ELF-1 (cell line): ENCODE results near the gene GPR142.
A peak's percentile ranks its signal among the peaks of the same experiment; 100 is the strongest.
"Not testable (repeated sequence)": the region's sequence is repeated elsewhere in the genome, so short reads cannot be mapped to it uniquely, and the experiment has no call there.

Experiments used
- DNase-seq: peaks from one replicate; pipeline ENCODE4 v3.0.0-alpha.2; 2016; ENCODE audit warnings: low read depth, low spot score

GPR142 gene

DNA sequence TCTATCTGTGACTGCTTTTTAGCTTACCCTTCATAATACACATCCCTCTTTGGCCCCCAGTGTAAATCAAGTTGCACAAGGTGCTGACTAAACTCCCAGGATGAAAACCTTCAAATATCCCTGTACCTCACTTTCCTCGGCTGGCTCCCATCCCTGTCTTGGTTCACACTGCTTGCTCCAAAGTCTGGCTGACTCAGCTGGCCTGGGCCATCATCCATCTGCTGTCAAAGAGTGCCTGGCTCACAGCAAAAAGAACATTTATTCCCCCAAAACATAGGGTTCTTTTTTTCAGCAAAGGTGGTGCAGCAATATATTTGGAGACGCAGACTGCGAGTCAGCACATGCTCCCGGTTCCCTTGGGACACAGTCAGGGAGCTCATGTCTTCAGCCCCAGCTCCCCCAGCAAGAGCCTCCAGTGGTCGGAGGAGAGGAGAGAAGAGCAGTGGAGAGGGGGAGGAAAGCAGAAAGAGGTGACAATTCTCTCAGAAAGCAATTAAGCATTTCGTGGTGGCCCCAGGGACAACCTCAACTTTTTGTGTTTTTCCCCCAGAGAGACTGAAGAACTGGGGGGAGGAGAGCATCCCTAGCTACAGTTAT is 26.1 kb downstream of the GPR142 start:
- no peak for DNase-seq

DNA sequence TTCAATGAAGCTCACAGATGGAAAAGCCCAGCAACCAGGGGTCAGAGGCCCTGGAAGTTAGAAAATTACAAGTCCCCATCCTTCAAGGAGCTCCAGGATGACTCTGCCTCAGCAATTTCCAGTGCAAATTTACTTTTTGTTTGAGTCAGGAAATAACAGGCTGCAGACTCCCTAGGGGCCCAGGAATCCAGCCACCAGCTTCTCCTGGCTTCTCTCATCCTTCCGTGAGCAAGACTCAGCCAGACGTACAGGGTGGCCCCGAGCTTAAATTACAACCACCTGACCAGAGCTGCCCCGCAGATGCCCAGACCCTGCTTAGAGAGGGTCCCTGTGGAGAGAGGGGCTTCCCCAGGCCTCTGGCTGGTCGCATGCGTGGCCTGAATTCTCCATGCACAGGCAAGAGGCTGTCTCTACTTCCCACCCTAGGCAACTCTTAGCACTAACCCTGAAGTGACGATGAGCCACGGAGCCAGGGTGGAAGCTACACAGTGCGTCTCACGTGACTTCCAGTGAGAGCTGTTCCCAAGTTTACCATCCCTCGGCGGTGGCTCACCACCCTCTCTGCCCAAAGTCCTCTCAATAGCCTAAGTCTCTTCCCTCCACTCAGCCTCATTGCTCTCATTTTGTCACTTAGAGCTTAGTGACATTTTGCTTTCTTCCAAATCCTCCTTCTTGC is 27.1 kb downstream of the GPR142 start:
- no peak for DNase-seq

DNA sequence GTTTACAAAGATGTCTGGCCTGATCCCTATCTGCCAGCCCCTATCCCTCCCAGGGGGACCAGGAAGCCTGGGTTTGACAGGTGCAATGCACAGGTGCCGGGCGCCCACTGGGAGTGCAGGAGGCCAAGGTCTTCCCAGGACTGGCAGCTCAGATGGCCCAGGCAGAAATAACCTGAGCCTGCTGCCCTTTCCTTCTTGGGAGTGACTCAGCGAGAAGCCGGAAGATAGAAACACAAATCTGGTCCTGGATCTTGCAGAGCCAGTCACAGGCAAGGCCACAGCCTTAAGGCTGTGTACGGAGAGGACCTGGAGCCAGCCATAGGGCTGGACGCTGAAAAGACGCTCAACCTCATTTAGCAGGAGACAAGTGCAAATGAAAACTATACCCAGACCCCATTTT is 27.7 kb downstream of the GPR142 start:
- peak; percentile 51 for DNase-seq

DNA sequence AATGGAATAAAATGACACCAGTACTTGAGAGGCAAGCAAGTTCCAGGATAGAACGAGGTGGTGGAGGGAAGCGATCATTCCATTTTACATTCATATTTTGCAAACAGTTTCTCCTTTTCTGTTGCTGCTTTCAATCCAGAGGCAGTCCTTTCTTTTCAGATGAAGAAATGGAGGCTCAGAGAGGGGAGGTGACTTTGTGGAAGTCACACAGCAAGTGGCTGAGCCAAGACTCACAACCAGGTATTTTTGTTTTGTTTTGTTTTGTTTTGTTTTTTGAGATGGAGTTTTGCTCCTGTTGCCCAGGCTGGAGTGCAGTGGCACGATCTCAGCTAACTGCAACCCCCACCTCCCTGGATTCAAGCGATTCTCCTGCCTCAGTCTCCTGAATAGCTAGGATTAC is 29.3 kb downstream of the GPR142 start:
- no peak for DNase-seq

DNA sequence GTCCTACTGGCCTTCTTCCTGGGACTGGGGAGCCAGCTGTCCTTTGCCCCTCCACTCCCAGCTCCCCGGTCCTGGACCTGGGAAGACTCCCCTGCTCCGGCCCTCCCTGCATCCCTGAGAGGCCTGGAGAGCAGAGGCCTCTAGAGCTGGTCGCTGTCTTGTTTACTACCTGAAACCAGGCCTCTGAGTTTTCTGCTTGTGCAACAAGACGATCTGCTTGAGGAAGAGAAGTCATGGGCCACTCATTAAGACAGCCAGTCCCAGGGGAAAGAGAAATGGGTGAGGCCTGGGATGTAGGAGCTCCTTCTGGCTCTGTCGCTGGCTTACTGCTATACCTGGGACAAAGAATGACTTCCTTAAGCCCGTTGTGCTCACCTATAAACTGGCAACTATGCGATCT is 34.7 kb downstream of the GPR142 start:
- no peak for DNase-seq

DNA sequence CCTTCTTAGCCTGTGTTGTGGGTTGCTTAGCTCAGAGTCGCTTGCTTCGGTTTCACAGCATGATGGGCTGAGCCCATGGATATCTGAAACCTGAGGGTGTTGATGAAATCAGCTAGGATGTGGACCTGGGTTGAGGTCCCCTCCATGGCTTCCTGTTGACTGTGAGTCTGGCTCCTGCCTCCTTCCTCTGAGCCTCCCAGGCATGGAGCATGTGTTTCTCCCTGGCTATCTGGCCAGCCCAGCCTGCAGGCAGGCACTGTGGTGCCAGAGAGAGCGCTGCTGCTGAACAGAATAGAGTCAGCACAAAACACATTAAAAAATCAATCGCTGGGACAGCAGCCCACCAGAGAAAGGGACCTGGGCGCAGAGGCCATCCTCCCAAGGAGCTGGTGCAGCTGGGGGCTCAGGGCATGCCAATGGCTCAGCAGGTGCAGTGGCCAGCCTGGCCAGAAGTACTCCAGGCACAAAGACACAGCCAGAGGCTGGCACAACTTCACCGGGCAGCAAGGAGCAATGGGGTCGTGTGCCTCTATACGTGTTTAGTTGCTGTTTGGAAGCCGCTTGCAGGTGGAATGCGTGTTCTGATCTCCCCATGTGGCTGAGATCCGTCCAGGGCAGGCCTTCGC is 36.3 kb downstream of the GPR142 start:
- DNase-seq, result peak; percentile 35

DNA sequence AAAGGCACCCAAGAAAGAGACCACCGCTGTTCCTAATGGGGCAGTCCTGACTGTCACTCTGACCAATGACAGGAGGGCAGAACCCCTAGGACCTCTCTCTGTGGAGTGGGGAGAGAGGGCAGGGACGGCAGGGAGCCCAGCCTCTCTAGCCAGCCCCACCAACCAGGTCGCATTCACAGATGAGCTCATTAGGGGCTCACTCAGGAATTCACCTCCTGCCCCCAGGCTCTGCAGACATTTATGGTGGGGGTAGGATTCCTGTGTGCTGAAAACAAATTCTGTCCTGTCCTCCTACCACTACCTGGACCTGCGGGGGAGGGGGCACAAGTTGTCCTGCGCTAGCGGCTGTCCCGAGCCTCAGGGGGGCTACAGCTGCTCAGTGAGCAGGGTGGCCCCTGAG is 36.9 kb downstream of the GPR142 start:
- DNase-seq, result peak; percentile 91

DNA sequence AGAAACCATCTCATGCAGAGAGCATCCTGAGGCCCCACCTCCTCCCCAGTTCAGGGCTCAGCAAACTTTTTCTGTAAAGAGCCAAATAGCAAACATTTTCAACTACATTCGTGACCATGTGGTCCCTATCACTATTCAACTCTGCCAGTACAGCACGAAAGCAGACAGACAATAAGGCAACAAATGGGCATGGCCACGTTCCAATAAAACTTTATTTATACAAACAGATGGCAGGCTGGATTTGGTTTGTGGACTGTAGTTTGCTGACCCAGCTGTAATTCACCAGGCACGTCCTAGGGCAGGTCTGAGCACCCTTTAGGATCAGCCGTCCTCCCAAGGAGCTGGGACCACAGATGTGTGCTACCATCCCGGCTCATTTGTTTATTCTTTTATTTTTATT is 37.5 kb downstream of the GPR142 start:
- no peak for DNase-seq

DNA sequence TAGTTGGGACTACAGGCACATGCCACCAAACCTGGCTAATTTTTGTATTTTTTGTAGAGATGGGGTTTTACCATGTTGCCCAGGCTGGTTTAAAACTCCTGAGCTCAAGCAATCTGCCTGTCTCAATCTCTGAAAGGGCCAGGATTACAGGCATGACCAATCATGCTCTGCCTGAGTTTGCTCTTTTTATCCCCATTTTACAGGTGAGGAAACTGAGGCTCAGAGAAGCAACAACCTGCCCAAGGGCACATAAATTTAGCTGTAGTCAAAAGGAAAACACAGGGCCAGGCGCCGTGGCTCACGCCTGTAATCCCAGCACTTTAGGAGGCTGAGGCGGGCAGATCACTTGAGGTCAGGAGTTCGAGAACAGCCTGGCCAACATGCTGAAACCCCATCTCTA is 38.0 kb downstream of the GPR142 start:
- not testable (repeated sequence) for DNase-seq

DNA sequence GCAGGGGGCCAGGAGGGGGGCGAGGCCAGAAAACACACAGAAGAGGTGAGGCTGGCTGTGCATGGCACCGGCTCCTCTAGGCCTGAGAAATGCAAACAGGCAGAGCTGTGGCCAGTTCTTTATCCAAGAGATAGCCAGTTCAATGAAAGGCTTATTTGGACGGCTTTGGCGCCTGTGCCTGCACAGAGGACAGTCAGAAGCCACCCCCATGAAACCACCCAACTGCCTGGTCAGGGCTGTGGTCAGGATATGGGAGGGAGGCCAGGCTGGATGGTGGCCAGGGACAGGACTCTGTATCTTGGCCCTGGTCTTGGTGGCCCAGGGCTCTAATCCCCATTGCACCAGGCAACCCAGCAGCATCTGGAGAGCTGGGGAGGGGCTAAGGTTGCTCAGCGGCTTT is 40.1 kb downstream of the GPR142 start:
- no peak for DNase-seq

DNA sequence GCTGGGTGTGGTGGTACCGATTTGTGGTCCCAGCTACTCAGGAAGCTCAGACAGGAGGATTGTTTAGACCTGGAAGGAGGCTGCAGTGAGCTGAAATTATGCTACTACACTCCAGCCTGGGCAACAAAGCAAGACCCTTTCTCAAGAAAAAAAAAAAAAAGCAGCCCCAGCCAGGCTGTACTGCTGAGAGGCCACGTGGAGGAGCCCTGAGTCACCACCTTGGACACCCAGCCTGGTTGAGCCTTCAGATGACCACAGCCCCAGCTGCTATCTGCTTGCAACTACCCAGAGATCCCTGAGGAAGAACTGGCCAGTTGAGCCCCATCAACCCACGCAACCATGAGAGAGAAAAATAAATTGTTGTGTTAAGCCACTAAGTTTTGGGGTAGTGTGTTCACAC is 41.0 kb downstream of the GPR142 start:
- peak; percentile 63 for DNase-seq

DNA sequence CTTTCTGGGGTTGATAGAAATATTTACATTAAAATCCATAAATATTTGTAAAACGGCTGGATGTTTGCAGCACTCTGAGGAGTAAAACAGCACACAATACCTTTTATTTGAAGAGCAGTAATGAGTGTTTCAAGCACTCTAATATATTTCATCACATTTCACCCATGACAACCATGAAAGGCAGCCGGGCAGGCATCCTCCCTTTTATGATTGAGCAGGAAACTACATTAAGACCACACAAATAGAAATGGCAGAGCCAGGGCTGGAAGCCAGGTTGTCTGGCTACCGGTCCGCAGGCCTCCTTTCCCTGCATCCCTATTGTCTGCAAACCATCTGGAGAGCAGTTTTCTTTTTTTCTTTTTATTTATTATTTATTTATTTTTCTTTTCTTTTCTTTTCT is 41.5 kb downstream of the GPR142 start:
- no peak for DNase-seq

DNA sequence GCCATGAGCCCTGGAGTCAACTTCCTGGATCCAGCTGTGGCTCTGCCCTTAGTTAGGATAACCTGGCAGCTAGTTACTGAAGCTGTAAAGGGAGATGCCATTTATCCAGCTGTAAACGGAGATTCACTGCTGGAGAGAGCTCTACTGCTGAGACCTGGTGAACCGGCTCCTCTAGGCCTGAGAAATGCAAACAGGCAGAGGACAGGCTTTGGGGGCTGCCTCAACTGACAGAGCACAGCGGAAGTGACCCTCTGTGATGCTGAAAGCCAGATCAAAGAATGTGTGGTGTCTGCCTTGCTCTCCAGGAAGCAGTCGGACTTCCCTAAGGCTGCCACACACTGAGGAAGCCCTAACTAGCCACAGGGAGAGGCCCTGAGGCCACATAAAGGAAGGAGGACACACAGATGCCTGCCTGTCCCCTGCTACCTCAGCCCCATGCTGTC is 42.7 kb downstream of the GPR142 start:
- peak; percentile 90 for DNase-seq

DNA sequence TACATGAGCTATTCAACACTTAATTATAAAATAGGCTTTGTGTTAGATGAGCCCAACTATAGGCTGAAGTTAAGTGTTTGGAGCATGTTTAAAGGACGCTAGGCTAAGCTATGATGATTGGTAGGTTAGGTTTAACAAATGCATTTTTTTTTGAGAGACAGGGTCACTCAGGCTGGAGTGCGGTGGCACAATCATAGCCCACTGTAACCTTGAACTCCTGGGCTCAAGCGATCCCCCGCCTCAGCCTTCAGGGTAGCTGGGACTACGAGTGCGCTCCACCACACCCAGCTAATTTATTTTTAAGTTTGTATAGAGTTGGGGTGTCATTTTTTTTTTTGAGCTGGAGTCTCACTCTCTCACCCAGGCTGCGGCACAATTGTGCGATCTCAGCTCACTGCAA is 45.3 kb downstream of the GPR142 start:
- no peak for DNase-seq

DNA sequence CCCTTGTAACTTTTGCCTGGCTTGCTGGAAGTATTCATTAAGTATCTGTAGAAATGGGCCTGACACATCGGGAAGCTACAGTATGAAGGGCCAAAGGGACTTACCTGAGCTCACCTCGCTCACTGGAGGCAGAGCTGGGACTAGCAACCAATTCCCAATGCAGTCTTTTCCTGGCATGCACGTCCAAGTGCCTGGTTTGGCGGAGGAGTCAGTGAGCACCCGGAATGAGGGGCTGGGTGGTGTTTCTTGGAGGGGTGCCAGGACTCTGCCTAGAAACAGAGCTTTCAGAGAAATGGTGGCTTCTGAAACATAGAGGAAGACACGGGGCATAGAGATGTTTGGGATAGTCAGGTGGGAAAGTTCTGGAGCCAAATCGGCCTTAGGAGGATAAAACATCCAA is 46.2 kb downstream of the GPR142 start:
- no peak for DNase-seq

DNA sequence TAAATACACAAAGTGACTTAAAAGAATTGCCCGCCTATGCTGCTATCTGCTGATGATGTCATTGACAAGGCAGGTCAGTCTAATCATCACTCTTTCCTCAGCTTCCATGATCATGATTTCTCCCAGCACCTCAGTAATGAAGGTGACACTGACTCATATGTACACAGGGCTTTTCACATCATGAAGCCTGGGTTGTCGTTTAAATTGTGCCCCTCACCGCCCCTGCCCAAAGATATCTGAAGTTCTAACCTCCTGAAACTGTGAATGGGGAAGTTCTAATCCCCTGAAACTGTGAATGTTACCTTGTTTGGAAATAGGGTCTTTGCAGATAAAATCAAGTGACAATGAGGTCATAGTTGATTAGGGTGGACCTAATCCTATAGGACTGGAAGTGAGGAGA is 47.2 kb downstream of the GPR142 start:
- no peak for DNase-seq

DNA sequence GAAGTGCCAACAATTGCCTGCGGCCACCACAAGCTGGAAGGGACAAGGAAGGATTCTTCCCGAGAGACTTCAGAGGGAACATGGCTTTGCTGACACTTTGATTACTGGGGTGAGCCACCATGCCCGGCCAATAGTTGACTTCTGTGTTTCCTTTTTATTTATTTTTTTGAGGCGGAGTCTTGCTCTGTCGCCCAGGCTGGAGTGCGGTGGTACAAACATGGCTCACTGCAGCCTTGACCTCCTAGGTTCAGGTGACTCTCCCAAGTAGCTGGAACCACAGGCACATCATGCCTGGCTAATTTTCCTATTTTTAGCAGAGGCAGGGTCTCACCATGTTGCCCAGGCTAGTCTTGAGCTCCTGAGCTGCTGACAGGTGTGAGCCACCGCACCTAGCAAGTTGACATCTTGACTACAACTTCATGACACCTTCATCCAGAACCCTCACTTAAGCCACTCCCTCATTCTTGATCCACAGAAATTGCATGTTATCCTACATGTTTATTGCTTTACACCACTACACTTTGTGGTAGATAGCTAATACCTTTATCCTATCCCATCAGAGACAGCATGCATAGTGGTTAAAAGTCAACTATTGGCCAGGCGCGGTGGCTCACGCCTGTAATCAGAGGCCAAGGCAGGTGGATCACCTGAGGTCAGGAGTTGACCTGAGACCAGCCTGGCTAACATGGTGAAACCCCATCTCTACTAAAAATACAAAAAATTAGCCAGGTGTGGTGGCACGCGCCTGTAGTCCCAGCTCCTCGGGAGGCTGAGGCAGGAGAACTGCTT is 48.5 kb downstream of the GPR142 start:
- DNase-seq, result no peak

DNA sequence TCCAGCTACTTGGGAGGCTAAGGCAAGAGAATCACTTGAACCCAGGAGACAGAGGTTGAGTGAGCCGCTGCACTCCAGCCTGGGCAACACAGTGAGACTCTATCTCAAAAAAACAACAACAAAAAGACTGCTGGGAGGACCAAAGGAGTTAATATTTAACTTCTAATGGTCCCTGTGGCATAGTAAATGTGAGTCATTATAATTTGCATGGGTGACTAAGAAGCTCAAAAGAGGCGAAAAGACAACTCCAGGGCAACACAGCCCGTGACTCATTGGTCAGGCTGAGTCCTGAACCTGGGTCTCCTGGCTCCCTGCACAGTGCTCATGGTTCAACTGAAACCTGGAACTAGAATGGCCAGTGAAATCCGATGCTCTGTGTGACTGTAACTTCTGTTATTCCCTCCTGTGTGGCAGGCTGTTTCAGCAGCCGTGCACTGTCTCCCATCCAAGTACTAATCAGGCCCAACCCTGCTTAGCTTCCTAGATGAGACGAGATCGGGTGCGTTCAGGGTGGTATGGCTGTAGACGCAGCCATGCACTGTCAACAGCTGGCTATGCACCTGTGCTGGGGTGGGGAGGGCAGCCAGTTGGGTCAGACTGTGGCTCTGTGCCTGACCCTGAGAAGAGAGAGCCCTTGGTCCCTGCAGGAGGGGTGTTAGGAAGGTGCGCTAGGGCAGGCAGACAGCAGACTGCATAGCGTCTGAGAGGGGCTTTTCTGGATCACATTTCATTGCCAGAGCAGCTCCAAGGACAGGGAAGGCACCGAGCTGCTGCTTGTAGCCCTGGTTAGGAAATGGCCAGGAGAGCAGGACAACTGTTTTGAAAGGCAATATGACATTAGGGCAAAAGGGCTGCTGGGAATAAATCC is 50.1 kb downstream of the GPR142 start:
- DNase-seq, result peak; percentile 46

DNA sequence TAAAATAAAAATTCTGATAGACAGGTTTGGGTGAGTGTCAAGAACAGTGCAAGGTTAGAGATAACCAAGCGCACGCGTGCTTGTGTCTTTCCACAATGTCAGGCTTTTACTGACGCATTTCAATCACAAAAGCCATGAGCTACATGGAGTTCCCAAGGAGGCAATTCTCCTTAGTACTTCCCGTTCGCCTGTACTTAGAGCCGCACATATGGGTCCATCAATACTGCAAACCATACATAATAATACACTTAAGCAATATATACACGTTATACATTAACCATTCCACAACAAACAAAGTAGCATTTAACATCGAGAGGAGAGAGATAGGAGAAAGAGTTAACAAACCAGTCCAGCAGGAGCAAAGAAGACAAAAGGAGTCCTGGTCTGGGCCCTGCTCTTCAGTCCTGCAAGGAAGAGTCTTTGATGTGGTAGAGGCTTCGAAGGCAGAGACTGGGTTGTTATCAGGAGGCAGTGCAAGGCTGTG is 52.7 kb downstream of the GPR142 start:
- DNase-seq, result peak; percentile 78
